Spinal cord (tissue), 10 donors: Measurements from ENCODE around the gene TEX48. TPM values are rescaled to one million over a fixed set of nuclear protein-coding genes. Genes with fewer than 3 reads are reported as not detected.

ENCODE experiments used
- DNase-seq, 6 donors: peaks; one replicate each; pipeline versions ENCODE4 v3.0.0 to v3.0.0-alpha.2; 2013 to 2015; ENCODE audit warnings: low spot score in 6 of 6, low read depth in 4 of 6
- H3K27ac ChIP-seq: one replicate; pipeline ENCODE4 v1.5.1; 2013; ENCODE audit warnings: low read depth, low read length, control low read depth
- H3K27me3 ChIP-seq: one replicate; pipeline ENCODE4 v1.6.1; 2013; ENCODE audit warnings: low read length; ENCODE audit not compliant: control insufficient read depth, insufficient read depth
- H3K36me3 ChIP-seq: one replicate; pipeline ENCODE4 v1.6.1; 2013; ENCODE audit warnings: low read length; ENCODE audit not compliant: control insufficient read depth, insufficient read depth
- H3K4me1 ChIP-seq: one replicate; pipeline ENCODE4 v1.6.1; 2013; ENCODE audit warnings: low read length; ENCODE audit not compliant: control insufficient read depth, insufficient read depth
- H3K4me3 ChIP-seq: one replicate; pipeline ENCODE4 v1.5.1; 2013; ENCODE audit warnings: low read depth, low read length, control low read depth
- H3K9me3 ChIP-seq: one replicate; pipeline ENCODE4 v1.6.1; 2013; ENCODE audit warnings: low read length; ENCODE audit not compliant: control insufficient read depth, insufficient read depth
- WGBS: methylation state at CpG from one replicate; pipeline ENCODE4 v1.1.5; 2013; ENCODE audit warnings: missing lambda C conversion rate; ENCODE audit not compliant: insufficient coverage; 5-methylcytosine and 5-hydroxymethylcytosine counted together
- polyA plus RNA-seq, 2 donors: library from polyadenylated mRNA; unstranded; fragments of 120-200 nt; gene quantifications; one replicate each; pipeline ENCODE4 v1.2.1, GENCODE V29; 2013; ENCODE audit not compliant: insufficient read length in 2 of 2
- total RNA-seq, 2 donors: library from RNA; depleted of rRNA in 1 of 2; stranded (reverse); fragments of 120-200 nt in 1 of 2; fragments of >200 nt in 1 of 2; gene quantifications; one replicate each; pipeline versions ENCODE4 v1.2.3 to v1.2.4, GENCODE V29; 2013 to 2014
- donor health status: healthy.

The TEX48 gene
- total and polyA plus RNA-seq, 4 donors, result not detected

DNA sequence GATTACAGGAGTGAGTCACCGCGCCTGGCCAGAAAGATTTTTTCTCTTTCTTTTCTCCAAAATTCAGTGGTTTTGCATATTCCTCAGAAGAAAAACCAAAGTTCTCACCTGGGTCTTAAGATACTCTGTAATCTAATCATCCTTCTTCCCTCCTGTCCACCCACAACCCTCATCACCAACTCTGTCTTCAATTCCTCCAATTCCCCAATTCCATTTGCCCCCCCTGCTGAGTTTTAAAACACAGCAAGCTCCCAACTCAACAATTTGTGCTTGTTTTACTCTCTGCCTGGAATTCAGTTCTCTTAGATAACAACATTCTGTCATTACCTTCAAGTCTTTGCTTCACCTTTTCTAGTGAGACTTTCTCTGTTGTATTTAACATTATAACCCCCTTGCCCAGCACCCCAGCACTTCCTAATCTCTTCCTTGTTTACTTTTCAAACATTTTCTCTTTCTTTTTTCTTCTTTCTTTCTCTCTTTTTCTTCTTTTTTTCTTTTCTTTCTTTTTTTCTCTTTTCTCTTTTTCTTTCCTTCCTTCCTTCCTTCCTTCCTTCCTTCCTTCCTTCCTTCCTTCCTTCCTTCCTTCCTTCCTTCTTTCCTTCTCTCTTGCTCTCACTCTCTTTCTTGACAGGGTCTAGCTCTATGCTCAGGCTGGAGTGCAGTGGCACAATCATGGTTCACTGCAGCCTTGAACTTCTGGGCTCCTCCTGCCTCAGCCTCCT lies 7.8 kb downstream of the TEX48 start:
- no peaks in the 10 kb centered on the region for H3K4me1 ChIP-seq
- H3K27ac ChIP-seq, result no peak overlapping the region
- H3K36me3 ChIP-seq, result no peaks in the 10 kb centered on the region
- H3K4me3 ChIP-seq, result no peak overlapping the region
- no peak for DNase-seq
- H3K27me3 ChIP-seq, result no peaks in the 10 kb centered on the region
- H3K9me3 ChIP-seq, result no peaks in the 10 kb centered on the region
- 100% methylated on average over 2 of the region's 2 CpGs for WGBS

DNA sequence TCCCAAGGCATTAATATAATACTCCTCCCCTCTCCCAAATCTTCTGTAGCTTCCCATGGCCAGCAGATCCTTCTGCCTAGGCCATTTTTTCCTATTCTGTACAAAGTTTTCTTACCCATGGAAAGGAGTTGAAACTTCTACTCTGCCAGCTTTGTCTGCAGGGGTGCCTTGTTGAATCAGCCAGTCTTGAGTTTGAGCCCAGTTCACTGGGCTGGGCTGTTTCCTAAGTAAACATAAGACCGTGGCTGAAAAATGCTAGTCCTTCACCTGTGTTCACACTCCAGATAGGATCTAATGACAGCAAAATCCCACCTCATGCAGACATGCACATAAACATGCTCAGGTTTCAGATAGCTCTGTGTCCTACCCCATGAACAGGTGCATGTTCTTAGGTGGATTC lies 10.4 kb downstream of the TEX48 start:
- Histone ChIP-seq H3K27ac (no peak overlapping the region), H3K4me3 (no peak overlapping the region), H3K4me1 (no peaks in the 10 kb centered on the region), H3K36me3 (no peaks in the 10 kb centered on the region), H3K9me3 (no peaks in the 10 kb centered on the region), H3K27me3 (no peaks in the 10 kb centered on the region)
- WGBS, result 25% methylated on average over 1 of the region's 1 CpG
- no peak for DNase-seq

DNA sequence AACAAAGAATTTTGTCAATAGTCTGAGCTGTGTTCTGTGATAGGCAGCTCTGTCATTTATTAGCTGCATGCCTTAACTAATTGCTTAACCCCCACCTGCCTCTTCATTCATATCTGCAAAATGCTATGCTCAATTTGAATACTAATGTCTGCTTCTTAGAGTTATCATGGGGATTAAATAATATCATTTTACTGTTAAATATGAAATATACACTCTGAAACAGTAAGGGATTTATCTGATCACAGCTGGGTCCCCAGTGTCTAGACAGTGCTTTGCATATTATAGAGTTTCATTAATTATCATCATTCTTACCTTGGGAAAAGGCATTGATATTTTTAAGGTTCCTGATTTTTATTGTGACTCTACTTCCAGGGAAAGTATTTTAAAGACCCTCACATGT lies 12.0 kb downstream of the TEX48 start:
- Histone ChIP-seq H3K27me3 (no peaks in the 10 kb centered on the region), H3K27ac (no peak overlapping the region), H3K36me3 (no peaks in the 10 kb centered on the region), H3K4me1 (no peaks in the 10 kb centered on the region), H3K4me3 (no peak overlapping the region), H3K9me3 (no peaks in the 10 kb centered on the region)
- peak in 1 of 6 donors; percentile 63 for DNase-seq

DNA sequence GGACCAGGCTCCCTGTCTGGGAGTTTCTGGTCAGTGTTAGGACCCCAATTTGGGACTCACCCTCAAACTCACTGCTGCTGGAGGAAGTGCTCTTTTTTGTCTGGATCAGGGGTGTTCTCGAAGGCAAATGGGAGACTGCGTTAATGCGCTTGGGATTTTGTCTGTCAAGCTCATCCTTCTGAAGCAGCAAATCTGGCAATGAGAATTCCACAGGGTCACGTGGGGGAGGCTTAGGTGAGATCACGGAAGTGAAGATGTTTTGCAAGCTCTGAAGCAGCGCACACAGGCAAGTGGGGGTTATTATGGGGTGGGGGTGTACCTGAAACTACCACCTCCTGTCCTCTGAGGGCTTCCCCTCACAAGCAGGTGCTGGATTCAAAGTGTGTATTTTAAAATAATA lies 13.8 kb downstream of the TEX48 start:
- H3K4me3 ChIP-seq, result no peak overlapping the region
- H3K9me3 ChIP-seq, result no peaks in the 10 kb centered on the region
- H3K27me3 ChIP-seq, result no peaks in the 10 kb centered on the region
- H3K36me3 ChIP-seq, result no peaks in the 10 kb centered on the region
- WGBS, result 88% methylated on average over 5 of the region's 6 CpGs
- no peak for DNase-seq
- no peak overlapping the region for H3K27ac ChIP-seq
- no peaks in the 10 kb centered on the region for H3K4me1 ChIP-seq

DNA sequence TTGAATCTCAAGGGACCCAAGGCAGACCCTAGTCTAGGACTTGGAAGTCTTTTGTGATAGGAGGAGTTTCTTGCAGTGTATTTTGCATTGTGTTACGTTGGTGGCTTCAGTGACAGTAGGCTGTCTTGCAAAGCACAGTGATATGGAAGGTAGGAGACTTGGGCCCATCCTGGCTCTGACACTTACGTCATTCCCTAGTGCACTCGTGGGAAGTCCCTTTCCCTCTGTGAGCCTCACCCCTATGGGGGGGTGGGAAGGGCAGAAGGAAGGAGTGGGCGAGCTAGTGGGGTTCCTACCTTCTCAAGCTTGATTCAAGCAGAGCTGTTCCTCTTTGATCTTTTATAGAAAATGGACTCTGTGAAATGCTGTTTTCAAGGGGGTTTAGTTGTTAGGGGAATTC lies 15.1 kb downstream of the TEX48 start:
- 83% methylated on average over 3 of the region's 4 CpGs for WGBS
- no peak overlapping the region for H3K27ac ChIP-seq
- no peaks in the 10 kb centered on the region for H3K4me1 ChIP-seq
- no peaks in the 10 kb centered on the region for H3K27me3 ChIP-seq
- no peak overlapping the region for H3K4me3 ChIP-seq
- H3K36me3 ChIP-seq, result no peaks in the 10 kb centered on the region
- no peak for DNase-seq
- no peaks in the 10 kb centered on the region for H3K9me3 ChIP-seq

DNA sequence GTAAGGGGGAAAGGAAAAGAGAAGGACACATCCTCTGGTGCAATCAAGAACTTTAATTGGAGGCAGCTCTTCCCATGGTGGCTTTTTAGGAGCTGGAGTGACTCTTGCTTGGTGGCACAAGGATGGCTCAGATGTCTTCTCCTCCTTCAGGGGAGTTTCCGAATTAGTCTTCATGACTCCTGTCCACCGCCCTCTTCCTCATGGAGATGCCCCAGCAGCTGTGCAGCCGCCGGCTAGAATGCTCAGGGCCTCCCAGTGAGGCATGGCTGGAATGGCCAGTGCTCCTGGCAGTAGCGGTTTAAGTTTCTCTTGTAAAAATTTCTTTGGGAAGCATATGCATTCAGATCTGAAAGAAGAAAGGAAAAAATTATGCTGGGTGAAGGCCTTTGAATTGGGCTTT lies 15.6 kb downstream of the TEX48 start:
- no peaks in the 10 kb centered on the region for H3K9me3 ChIP-seq
- DNase-seq, result no peak
- no peaks in the 10 kb centered on the region for H3K36me3 ChIP-seq
- H3K4me3 ChIP-seq, result no peak overlapping the region
- WGBS, result 97% methylated on average over 4 of the region's 5 CpGs
- H3K27me3 ChIP-seq, result no peaks in the 10 kb centered on the region
- H3K4me1 ChIP-seq, result no peaks in the 10 kb centered on the region
- no peak overlapping the region for H3K27ac ChIP-seq

DNA sequence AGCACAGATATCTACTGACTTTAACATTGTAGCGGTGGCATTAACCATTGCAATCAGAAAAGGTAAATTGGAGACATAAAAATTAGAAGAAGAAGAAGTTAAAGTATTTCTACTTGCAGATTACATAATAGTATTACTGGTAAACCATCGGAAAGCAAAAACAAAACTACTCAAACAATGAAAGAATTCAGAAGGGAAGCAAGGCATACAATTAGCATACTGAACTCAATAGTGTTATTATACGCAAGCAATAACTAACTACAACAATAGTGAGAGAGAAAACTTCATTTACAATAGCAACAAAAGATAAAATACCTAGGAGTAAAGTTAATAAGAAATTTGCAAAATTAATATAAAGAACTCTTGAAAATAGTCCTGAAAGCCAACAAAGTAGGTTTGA lies 17.8 kb downstream of the TEX48 start:
- DNase-seq, result no peak
- no peaks in the 10 kb centered on the region for H3K27me3 ChIP-seq
- H3K4me3 ChIP-seq, result no peak overlapping the region
- WGBS, result no CpG with 5 or more reads among the region's 3 CpGs
- H3K27ac ChIP-seq, result no peak overlapping the region
- no peaks in the 10 kb centered on the region for H3K36me3 ChIP-seq
- H3K9me3 ChIP-seq, result no peaks in the 10 kb centered on the region
- no peaks in the 10 kb centered on the region for H3K4me1 ChIP-seq

DNA sequence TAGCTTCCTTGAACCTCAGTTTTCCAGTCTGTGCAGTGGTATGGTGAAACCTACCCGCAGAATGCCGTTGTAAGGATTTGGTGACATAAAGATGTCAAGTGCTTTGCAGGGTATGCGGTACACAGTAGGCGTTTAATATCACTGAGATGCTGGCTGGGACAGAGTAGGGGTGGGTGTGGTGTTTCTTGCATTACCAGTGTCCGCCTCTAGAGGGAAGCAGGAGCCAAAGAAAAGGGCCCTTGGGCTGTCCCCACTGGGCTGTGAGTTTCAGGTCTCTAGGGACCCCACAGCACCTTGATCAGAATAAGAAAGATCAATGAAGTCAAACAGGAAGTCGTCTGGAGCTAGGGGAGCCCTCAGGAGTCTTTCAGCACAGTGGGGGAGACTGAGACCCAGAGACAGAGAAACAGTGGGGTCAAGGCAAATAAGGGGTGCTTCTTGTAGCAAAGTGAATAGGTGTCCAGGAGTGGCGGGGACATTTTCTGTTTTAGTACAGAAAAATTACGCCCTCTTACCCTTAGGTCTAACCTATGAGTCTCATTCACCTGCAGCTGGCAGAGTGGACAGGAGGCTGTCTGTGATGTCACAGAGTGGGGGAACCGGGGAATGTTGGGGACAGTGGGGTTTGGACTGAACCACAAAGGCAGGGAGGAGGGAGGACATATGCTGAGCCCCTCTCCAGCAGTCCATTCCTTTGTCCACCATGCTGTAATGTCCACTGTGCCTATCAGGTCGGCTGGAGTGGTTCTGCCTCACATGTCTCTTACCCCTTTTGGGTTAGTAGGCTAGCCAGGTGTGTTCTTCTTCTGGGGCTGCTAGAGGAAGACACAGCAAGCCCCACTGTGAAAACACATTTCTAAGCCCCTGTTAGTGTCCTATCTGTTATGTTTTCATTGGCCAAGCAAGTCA lies 19.7 kb downstream of the TEX48 start:
- H3K9me3 ChIP-seq, result no peaks in the 10 kb centered on the region
- 37% methylated on average over 8 of the region's 10 CpGs for WGBS
- H3K36me3 ChIP-seq, result peaks cover 6% of the 10 kb centered on the region
- peak in 3 of 6 donors; percentile 10 to 67 (median 49) for DNase-seq
- no peak overlapping the region for H3K27ac ChIP-seq
- H3K27me3 ChIP-seq, result no peaks in the 10 kb centered on the region
- H3K4me3 ChIP-seq, result no peak overlapping the region
- H3K4me1 ChIP-seq, result no peaks in the 10 kb centered on the region

DNA sequence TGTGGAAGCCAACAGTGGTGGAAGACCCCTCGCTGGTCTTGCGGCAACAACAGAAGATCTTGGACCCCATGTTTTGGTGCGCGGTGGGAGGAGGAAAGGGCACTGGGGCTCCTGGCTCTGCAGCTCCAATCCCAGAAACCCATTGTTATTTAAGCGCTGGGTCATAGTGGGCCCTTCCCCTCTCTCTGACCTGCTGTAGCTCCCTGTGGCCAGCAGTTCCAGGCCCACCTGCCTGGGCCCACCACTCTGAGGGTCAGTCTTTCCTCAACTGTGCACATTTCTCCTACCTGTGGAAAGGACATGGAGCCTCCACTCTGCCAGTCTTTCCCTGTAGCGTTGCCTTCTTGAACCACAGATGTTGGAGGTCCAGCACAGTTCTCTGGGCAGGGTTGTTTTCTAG lies 24.3 kb downstream of the TEX48 start, which contains the start of gene TEX53:
TSS of gene TEX53 (minus strand) at position 101 of the 400 bp plus-strand sequence. CDS start at position 70, 31 bp downstream.
- no peaks in the 10 kb centered on the region for H3K27me3 ChIP-seq
- DNase-seq, result no peak
- no peak within 1 kb of the TSS for H3K27ac ChIP-seq
- whole genome bisulfite sequencing, result 100% methylated on average over 6 of the region's 6 CpGs
- peaks cover 6% of the 10 kb centered on the region for H3K36me3 ChIP-seq
- no peak within 1 kb of the TSS for H3K4me3 ChIP-seq
- no peaks in the 10 kb centered on the region for H3K4me1 ChIP-seq
- no peaks in the 10 kb centered on the region for H3K9me3 ChIP-seq
